IMR-90 (cell line): Measurements from ENCODE around the gene PRKCA. TPM values are rescaled to one million over a fixed set of nuclear protein-coding genes. Genes with fewer than 3 reads are reported as not detected.

Experiments used
- ATAC-seq: fragments of 200-7000 bp; cut with Tn5 transposase; 2 replicates; pipeline ENCODE4 v1.9.1; 2020; ENCODE audit warnings: low read depth, mild to moderate bottlenecking, moderate library complexity
- BruUV-seq: library from RNA; stranded (reverse); fragments of 400-500 nt; replicated peaks from 2 replicates; lab custom pipeline; 2021; lab: Mats Ljungman, UMichigan
- CTCF ChIA-PET: fragments of 300-600 bp; formaldehyde crosslinking; extraction: SDS; loops from one replicate; lab custom pipeline; 2021; ENCODE audit warnings: antibody characterized with exemption; lab: Yijun Ruan, JAX
- POLR2A ChIA-PET: fragments of 300-600 bp; sonication (Branson Sonifier 250); formaldehyde crosslinking; loops from one replicate; lab custom pipeline; 2022; ENCODE audit warnings: antibody characterized with exemption; ENCODE audit not compliant: unreplicated experiment; lab: Charles Lee
- DNase-seq: peaks from one replicate; pipeline ENCODE4 v3.0.0; 2013
- H2AFZ ChIP-seq: replicated peaks from 2 replicates; pipeline ENCODE3; 2013; ENCODE audit warnings: low read length, mild to moderate bottlenecking; ENCODE audit not compliant: poor library complexity
- H2AK5ac ChIP-seq: 2 replicates; pipeline ENCODE4 v1.6.1; 2013; ENCODE audit warnings: low read depth, low read length, inconsistent platforms
- H2AK9ac ChIP-seq: replicated peaks from 2 replicates; pipeline ENCODE3; 2013; ENCODE audit warnings: mild to moderate bottlenecking, low read depth, low read length, moderate library complexity; ENCODE audit not compliant: poor library complexity
- H2BK120ac ChIP-seq: 2 replicates; pipeline ENCODE4 v1.6.1; 2013; ENCODE audit warnings: low read depth, low read length, inconsistent platforms
- H2BK15ac ChIP-seq: 3 replicates; pipeline ENCODE4 v1.6.1; 2013; ENCODE audit warnings: low read depth, low read length, inconsistent platforms
- H2BK20ac ChIP-seq: 2 replicates; pipeline ENCODE4 v1.6.1; 2013; ENCODE audit warnings: low read depth, mild to moderate bottlenecking, inconsistent platforms, low read length, moderate library complexity
- H2BK5ac ChIP-seq: 2 replicates; pipeline ENCODE4 v1.6.1; 2013; ENCODE audit warnings: mild to moderate bottlenecking, low read depth, low read length, inconsistent platforms; ENCODE audit not compliant: poor library complexity, severe bottlenecking
- H3K14ac ChIP-seq: replicated peaks from 2 replicates; pipeline ENCODE4 v1.6.1; 2013; ENCODE audit warnings: low read depth, low read length, inconsistent platforms
- H3K18ac ChIP-seq: 2 replicates; pipeline ENCODE4 v1.6.1; 2013; ENCODE audit warnings: low read depth, low read length, control low read depth
- H3K23ac ChIP-seq: 2 replicates; pipeline ENCODE4 v1.6.1; 2013; ENCODE audit warnings: low read depth, low read length, inconsistent platforms
- H3K27ac ChIP-seq: 2 replicates; pipeline ENCODE4 v1.5.1; 2013; ENCODE audit warnings: mild to moderate bottlenecking, control low read depth, low read length; ENCODE audit not compliant: insufficient read depth
- H3K27me3 ChIP-seq: 2 replicates; pipeline ENCODE4 v1.6.1; 2013; ENCODE audit warnings: low read length; ENCODE audit not compliant: control insufficient read depth, insufficient read depth
- H3K36me3 ChIP-seq: 2 replicates; pipeline ENCODE4 v1.6.1; 2013; ENCODE audit warnings: low read length, mixed read lengths; ENCODE audit not compliant: control insufficient read depth, insufficient read depth
- H3K4ac ChIP-seq: 2 replicates; pipeline ENCODE4 v1.6.1; 2013; ENCODE audit warnings: low read depth, low read length, inconsistent platforms
- H3K4me1 ChIP-seq: 2 replicates; pipeline ENCODE4 v1.6.1; 2013; ENCODE audit warnings: low read length, mixed read lengths; ENCODE audit not compliant: control insufficient read depth, insufficient read depth
- H3K4me2 ChIP-seq: 2 replicates; pipeline ENCODE4 v1.6.1; 2013; ENCODE audit warnings: low read depth, mild to moderate bottlenecking, control low read depth, low read length, moderate library complexity
- H3K4me3 ChIP-seq: 2 replicates; pipeline ENCODE4 v1.5.1; 2013; ENCODE audit warnings: low read depth, mild to moderate bottlenecking, control low read depth, low read length, moderate library complexity; ENCODE audit not compliant: insufficient read depth
- H3K56ac ChIP-seq: 2 replicates; pipeline ENCODE4 v1.6.1; 2013; ENCODE audit warnings: low read length, inconsistent platforms; ENCODE audit not compliant: insufficient read depth; ENCODE audit errors: extremely low read depth
- H3K79me1 ChIP-seq, 2 experiments: 2 replicates each; pipeline ENCODE4 v1.6.1; 2013; ENCODE audit warnings: low read length in 2 of 2, inconsistent platforms in 1 of 2, low read depth in 1 of 2
- H3K9ac ChIP-seq: 2 replicates; pipeline ENCODE4 v1.6.1; 2013; ENCODE audit warnings: low read depth, low read length, control low read depth
- H3K9me1 ChIP-seq: 2 replicates; pipeline ENCODE4 v1.6.1; 2013; ENCODE audit warnings: low read length, inconsistent platforms; ENCODE audit not compliant: insufficient read depth
- H3K9me3 ChIP-seq: 2 replicates; pipeline ENCODE4 v1.6.1; 2013; ENCODE audit warnings: low read length; ENCODE audit not compliant: control insufficient read depth, insufficient read depth
- H4K20me1 ChIP-seq: 2 replicates; pipeline ENCODE4 v1.6.1; 2013; ENCODE audit warnings: low read length, inconsistent platforms; ENCODE audit not compliant: insufficient read depth
- H4K5ac ChIP-seq: 2 replicates; pipeline ENCODE4 v1.6.1; 2013; ENCODE audit warnings: mild to moderate bottlenecking, low read depth, low read length, control low read depth
- H4K8ac ChIP-seq, 2 experiments: 2 replicates each; pipeline ENCODE4 v1.6.1; 2013; ENCODE audit warnings: low read depth in 2 of 2, low read length in 2 of 2, control low read depth in 1 of 2, inconsistent platforms in 1 of 2
- H4K91ac ChIP-seq: 2 replicates; pipeline ENCODE4 v1.6.1; 2013; ENCODE audit warnings: low read depth, low read length, inconsistent platforms; ENCODE audit not compliant: insufficient read depth
- FOS ChIP-seq: fragments of 150-350 bp; IDR thresholded peaks from 2 replicates; pipeline ENCODE4 v1.6.1; 2016; ENCODE audit warnings: low read depth, low read length
- NFE2L2 ChIP-seq: fragments of 150-350 bp; IDR thresholded peaks from 2 replicates; pipeline ENCODE4 v1.6.1; 2016; ENCODE audit warnings: low read depth, mild to moderate bottlenecking, low read length
- POLR2A ChIP-seq: IDR thresholded peaks from 2 replicates; pipeline ENCODE4 v1.6.1; 2012; ENCODE audit warnings: mild to moderate bottlenecking, low read depth, low read length
- WGBS, 2 experiments: methylation state at CpG; one replicate each; pipeline versions ENCODE4 v1.1.5 to v1.1.7; 2013; ENCODE audit warnings: missing lambda C conversion rate in 2 of 2; ENCODE audit not compliant: insufficient read length in 1 of 2; ENCODE audit errors: extremely low coverage in 2 of 2; 5-methylcytosine and 5-hydroxymethylcytosine counted together
- dilution Hi-C: fragments of 300-500 bp; cut with HindIII; formaldehyde crosslinking; loops from one replicate; pipeline ENCODE4 v1.14.3; 2018; ENCODE audit warnings: low sequenced_read_pairs; ENCODE audit not compliant: unreplicated experiment
- in situ Hi-C: fragments of 300-500 bp; cut with MboI; formaldehyde crosslinking; loops from 3 replicates; pipeline ENCODE4 v1.14.3; 2019; ENCODE audit warnings: low sequenced_read_pairs, inconsistent platforms, mixed read lengths
- intact Hi-C: fragments of 100-400 bp; cut with micrococcal nuclease; formaldehyde crosslinking; loops from 2 replicates; pipeline ENCODE4 v1.10.0; 2022
- polyA plus RNA-seq, 3 experiments: library from polyadenylated mRNA; depleted of rRNA; stranded (reverse); fragments of >200 nt; gene quantifications; 2 replicates each; pipeline ENCODE4 v1.2.3, GENCODE V29; 2012; ENCODE audit warnings: low replicate concordance in 1 of 3
- total RNA-seq: library from RNA; depleted of rRNA; stranded (reverse); fragments of >200 nt; gene quantifications from 2 replicates; pipeline ENCODE4 v1.2.3, GENCODE V29; 2012

Gene PRKCA
- total and polyA plus RNA-seq, 2 of the 4 experiments (the other 2 are of a cell fraction), result 31.0 to 46.0 TPM

DNA sequence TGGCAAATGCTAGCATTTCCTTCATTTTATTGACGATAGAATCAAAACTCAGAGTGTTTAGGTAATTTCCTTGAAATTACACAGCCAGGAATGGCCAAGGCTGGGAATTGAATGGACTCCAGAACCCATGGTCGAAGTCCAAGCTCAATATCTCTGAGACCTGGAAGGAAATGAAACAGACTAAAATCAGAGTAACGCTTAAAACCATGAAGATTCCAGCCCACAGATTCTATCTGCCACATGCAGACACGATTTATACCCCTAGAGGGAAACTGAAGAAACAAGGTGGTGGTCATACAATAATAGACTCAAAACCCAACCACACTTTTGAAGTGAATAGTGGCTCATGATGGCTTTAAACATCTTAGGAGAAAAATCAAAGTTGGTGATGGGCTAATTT lies 95.6 kb downstream of the PRKCA start:
- Histone ChIP-seq H3K27me3 (no peaks in the 10 kb centered on the region), H3K9me1 (peaks cover 3% of the 10 kb centered on the region), H2AFZ (no peak overlapping the region), H2AK9ac (no peak overlapping the region), H3K79me1 (peaks cover 63 to 75% of the 10 kb centered on the region in 2 experiments), H3K27ac (no peak overlapping the region), H2BK120ac (no peak overlapping the region), H3K4me2 (no peak overlapping the region), H3K9ac (no peak overlapping the region), H3K4ac (no peak overlapping the region), H3K4me3 (no peak overlapping the region), H3K36me3 (peaks cover 5% of the 10 kb centered on the region; the same call in 1 of the 2 replicates), H3K9me3 (no peaks in the 10 kb centered on the region), H4K20me1 (peaks cover 25% of the 10 kb centered on the region), H3K14ac (no peak overlapping the region), H3K4me1 (no peaks in the 10 kb centered on the region; the same call in 1 of the 2 replicates), H3K18ac (no peak overlapping the region), H4K91ac (no peak overlapping the region), H2BK20ac (no peak overlapping the region), H2BK5ac (no peak overlapping the region), H2BK15ac (no peak overlapping the region), H2AK5ac (no peak overlapping the region), H4K8ac (no peak overlapping the region), H4K5ac (no peak overlapping the region), H3K56ac (no peak overlapping the region), H3K23ac (no peak overlapping the region)
- in situ Hi-C loops, result no loop called here
- intact Hi-C loops, result no loop called here
- TF ChIP-seq NFE2L2 (no peak), POLR2A (no peak), FOS (no peak)
- no TSS peak for BruUV-seq
- DNase-seq, result no peak
- no peak for ATAC-seq
- dilution Hi-C loops, result no loop called here
- WGBS, 2 experiments, result 100% methylated on average over 1 of the region's 4 CpGs; no CpG with 5 or more reads in 1 of the 2 experiments
- ChIA-PET POLR2A (no interaction called here), CTCF (no interaction called here)
